GOT3 (cell line): ENCODE results near the gene PELI2.

Experiments used
- DNase-seq: peaks from one replicate; lab custom pipeline; 2025; ENCODE audit warnings: mixed read lengths; lab: John Stamatoyannopoulos, UW

PELI2 gene

DNA sequence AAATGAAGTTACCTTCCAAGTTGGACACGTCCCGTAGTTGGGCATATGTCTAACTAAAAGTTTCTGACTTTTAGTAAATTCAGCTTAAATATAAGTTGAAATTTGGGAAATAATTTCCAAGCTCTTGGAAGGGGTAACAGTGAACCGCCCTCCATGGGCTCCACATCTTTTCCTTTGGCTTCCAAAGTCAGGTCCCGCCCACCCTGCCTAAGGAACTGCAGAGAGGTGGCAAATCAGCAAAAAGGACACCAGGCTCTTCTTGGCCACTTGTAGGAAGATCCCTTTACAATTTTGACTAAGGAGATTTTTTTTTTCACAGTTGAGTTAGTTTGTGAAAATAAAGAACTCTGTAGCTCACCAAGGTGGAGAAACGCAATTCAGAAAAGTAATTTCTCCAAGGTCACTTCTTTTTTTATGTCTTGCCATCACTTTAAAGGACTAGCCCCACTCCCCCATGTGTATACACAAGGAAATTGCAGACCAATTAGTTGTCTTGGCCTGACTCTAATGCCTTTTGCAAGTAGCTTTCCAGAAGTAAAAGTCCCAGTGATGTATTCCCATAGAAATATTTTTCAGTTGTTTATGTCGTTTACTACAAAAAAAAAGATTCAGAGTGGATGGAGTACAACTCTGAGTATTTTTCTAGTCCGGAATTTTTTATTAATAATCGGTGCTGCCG is 181.2 kb downstream of the PELI2 start:
- DNase-seq: no peak

GRCh38 chr14:56300495-56300894 is 182.3 kb downstream of the PELI2 start:
- no peak for DNase-seq

- DNase-seq: no peak
These were observed 186.2 kb downstream of the PELI2 start for GRCh38 chr14:56304456-56304855.

DNA sequence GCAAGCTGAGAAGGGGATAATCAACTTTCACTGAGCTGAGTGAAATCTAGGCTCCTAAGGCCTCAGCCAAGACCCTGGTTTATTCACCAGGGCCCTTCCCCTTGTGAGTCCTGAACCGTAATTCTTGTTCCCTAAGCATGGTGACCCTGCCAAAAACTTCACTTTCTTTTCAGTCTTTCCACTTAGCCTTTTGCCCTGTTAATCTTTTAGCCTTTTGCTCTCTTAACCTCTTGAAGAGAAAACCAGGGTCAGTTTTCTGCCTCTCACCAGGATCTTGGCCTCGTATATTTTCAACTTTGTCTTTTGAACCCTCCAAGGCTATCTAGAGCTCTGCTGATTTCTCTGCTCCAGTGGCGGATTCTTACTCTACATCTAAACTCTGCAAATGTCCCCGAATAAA is 191.0 kb downstream of the PELI2 start:
- no peak for DNase-seq

DNA sequence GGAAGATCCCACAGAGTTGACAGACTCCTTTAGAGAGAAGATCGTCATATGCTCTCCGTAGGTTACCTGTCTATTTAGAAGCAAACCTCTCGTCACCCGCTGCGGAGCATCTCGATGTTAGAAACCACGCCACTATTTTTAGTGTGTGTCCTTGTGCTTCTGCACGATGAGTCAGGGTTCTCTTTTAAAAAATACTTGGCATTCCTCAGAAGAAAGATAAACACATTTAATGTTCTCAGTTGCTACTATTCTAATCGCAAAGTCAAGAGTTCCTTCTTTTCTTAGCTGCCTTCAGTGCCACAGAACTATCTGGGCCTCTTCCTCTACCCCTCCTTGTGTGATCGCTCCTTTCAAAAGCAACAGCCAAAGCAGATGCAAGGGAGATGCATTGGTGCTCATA is 192.4 kb downstream of the PELI2 start:
- no peak for DNase-seq

GRCh38 chr14:56313789-56314188 is 195.6 kb downstream of the PELI2 start:
- no peak for DNase-seq

DNA sequence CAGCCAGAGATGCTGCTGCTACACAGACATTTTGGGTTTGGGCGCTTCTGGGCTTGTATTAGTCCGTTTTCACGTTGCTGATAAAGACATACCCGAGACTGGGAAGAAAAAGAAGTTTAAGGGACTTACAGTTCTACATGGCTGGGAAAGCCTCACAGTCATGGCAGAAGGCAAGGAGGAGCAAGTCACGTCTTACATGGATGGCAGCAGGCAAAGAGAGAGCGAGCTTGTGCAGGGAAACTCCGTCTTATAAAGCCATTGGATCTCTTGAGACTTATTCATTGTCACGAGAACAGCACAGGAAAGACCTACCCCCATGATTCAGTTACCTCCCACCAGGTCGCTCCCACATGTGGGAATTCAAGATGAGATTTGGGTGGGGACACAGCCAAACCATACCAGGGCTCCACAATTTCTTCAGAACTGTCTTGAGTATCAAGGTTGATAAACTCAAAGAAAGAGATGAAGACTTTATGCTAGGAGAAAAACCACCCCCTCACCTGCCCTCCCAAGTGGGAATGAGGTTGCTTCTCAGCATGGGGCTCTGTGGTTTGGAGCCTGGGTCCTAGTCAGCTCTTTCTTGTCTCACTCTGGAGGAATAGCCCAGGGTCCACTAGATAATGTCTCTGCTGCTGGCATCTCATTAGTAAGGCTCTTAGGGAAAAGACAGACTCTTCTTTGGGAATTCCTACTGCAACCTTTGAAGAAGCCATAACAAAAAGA is 200.3 kb downstream of the PELI2 start:
- no peak for DNase-seq

GRCh38 chr14:56321861-56322260 is 203.7 kb downstream of the PELI2 start:
- DNase-seq: no peak

- DNase-seq: no peak
These were observed 204.3 kb downstream of the PELI2 start for GRCh38 chr14:56322531-56322930.

GRCh38 chr14:56324454-56324853 is 206.2 kb downstream of the PELI2 start:
- no peak for DNase-seq

DNA sequence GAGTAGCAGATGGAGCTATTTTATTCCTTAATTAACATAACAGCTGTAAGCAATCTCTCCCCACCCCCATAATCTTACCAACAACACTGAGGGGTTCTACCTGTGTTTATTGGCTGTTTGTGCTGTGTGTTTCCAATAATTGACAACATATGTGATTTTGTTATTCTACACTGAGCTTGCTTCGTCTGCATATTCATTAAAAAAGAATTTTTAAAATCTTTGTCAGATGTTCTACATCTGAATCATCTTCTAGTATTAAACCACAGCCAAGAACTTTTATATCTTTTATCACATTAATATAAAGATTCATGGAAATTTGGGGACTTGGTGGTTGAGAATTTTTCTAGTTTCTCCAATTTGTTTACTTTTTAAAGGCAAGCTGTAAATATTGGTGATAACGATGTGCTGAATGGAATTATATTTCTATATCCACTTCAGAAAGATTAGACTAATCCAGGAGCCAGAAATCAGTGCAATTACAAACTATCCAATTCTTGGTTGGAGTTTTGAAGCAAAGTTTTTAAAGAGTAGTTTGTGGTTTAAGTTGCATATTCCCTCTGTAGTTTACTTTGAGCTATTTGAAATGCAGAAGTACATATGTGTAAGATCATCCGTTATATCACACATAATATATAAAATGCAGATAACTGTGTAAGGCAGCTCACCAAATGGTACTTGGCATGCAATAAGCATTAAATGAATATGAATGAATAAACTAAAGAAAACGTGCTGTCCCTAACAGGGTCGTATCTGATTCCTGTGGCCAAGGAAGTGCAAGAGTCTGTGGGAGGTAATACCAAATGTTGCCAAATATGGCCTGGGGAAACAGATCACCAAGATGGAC is 206.9 kb downstream of the PELI2 start:
- DNase-seq: no peak

- DNase-seq: no peak
These were observed 209.8 kb downstream of the PELI2 start for GRCh38 chr14:56328021-56328420.

- no peak for DNase-seq
These were observed 213.5 kb downstream of the PELI2 start for GRCh38 chr14:56331592-56332216.

DNA sequence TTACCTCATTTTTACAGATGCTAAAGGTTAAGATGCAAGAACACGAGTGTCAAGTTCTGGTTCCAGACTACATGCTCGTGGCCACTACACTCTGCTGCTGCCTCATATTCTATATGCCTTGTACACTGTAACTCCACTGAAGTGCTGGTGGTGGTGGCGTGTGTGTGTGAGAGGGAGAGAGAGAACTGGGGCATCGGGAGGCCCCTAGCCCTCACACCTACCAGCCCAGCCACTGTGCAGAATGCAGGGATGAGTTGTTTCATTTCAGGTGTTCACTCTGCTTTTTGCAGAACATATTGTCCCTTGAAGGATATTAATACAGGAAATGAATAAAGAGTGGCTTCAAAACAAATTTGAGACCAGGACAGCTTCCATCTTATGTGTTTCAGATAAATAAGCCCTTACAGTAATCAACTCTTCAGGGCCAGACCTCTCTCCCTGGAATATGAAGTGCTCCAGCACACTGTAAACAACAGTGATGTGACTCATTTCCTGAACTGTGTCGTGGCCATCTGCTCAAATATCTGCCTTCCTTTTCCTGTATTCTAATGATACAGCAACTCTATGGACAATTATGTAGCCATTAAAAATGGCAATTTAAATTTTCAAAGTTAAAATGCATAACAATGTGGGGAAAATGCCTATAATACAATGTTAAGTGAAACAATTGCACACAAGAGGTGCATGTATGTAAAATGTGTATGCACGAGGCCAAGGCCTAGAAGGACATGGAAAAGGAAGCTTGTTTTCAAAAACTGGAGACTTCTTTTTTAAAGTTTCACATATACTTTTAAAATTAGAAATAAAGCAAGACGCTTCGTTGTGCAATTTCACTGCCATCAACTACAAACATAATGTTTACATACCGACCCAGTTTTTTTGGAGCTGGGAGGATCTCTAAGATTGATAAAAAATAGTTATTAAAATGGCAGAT is 215.4 kb downstream of the PELI2 start:
- DNase-seq: no peak

DNA sequence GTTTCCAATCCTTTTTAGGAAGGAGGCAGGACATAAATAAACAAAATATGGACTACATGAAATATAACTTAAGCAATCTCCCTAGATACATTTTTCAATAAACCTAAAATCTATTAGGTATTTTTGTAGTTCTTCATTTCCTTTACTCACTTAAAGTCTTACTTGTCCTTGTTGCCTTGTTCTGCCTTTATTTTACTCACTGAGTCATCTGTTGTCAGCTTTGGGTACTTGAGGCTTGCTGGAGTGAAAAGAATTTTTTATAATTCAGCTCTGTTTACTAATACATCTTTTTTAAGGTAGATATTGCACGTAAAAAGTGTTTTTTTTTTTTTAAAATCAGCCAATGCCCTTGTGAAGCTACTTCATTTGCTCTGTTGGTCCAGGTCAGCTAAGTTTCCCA is 216.2 kb downstream of the PELI2 start:
- no peak for DNase-seq

- DNase-seq: no peak
These were observed 220.5 kb downstream of the PELI2 start for GRCh38 chr14:56338674-56339073.

DNA sequence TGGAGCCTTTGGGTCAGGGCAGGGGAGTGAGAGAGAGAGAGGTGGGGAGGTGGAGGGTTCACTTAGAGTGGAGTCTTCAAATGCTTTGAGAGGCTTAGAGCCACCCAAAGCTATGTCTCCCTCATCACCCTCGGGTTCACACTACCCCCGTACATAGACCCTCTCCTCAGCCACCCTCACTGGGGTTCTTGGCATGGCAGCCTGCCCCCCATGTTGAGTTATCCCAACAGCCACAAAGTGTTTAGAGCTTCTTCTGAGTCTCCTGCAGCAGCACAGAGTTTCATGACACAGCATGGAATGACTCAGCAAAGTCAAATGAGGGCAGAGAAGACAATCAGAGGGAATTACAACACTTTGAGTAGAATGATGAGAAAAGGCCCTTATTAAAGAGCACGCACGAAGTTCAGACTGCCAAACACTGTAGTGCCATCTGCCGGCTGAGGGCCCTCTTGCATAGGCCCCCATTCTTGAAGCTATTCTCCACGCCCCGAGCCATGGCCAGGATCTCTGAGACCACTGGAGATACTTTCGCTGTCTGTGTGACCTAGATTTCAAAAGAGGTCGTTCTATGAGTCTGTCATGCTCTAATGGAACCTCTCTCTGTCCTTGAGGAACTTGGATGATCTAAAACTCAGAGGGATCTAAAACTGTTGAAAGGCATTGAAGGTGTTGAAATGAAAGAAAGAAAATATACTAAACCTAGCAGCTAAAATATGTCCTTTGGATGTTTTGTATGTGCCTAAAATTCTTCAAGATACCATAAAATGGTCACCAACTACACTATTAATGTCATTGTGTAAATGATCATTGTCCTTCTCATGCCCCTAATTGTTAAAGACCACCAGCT is 221.9 kb downstream of the PELI2 start:
- DNase-seq: no peak

- no peak for DNase-seq
These were observed 222.7 kb downstream of the PELI2 start for GRCh38 chr14:56340932-56341331.

DNA sequence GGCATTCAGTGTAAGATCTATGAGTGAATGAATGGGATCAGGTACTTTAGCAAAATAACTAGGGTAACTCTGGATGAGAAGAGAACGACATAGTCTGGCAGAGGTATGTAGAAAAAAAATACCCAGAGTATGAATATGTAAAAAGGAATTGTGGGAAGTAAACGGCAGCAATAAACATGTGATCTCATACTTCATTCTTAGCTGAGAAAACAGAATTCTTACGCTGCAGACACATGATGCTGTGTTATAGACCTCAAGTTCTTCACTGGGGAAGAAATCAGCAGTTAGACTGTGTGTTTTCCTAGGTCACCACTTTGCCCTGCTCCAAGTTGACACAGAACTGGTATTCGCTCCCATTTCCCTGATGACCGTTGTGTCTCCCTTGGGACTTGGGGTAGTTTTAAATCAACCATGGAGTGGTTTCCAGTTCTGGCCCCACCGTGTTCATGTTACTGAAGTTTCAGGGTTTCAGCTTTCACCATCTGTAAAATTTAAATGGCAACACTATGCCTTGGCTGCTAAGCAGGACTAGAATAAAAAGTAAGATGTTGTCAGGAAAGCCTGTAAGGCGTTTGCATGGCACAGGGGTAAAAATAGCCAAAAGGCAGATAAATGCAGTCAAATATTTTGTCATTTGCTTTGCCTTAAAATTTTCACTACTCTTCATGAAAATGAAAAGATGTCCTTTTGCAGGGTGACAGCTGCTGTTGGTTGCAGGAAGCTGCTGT is 223.7 kb downstream of the PELI2 start:
- no peak for DNase-seq

GRCh38 chr14:56342494-56342942 is 224.3 kb downstream of the PELI2 start:
- no peak for DNase-seq
